NCI-H526 treated with DMSO at 0.1 percent for 48 hours (cell line): Measurements from ENCODE around the gene OTOP1.
"Not testable (repeated sequence)": the region's sequence is repeated elsewhere in the genome, so short reads cannot be mapped to it uniquely, and the experiment has no call there.

Experiments
- DNase-seq: peaks from one replicate; lab custom pipeline; 2025; lab: John Stamatoyannopoulos, UW

The OTOP1 gene

DNA sequence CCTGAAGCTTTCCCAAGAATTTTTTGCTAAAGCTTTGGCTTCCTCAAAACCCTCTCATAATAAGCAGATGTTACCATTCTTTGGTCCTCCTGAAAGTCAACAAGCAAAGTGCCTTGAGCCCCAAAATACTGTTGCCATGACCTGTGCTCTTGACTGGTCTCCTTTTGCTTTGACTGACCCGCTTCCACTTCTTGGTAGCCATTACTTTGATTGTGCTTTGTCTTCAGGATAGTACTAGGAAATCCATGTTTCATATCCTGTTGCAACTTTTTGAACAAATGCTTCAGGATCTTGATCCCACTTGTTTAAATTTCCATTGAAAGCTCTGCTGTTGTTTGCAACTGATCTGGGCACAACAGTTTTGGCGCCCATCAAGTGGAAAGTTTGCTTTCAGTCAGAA, 6.9 kb upstream of the OTOP1 start:
- no peak for DNase-seq

DNA sequence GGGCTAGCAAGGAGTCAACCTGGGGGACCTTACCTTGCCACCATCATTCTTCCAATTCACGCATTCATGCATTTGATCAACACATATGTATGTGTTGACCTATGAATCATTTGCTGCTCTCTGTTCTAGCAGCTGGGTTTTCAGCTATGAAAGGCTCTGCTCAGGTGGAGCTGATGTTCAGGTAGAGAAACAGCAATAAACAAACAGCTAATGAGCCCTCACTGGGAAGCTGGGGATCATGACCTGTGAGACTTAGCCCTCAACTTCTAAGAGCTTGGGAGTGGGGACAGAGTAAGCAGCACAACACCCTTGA, 1.6 kb upstream of the OTOP1 start:
- DNase-seq = no peak

DNA sequence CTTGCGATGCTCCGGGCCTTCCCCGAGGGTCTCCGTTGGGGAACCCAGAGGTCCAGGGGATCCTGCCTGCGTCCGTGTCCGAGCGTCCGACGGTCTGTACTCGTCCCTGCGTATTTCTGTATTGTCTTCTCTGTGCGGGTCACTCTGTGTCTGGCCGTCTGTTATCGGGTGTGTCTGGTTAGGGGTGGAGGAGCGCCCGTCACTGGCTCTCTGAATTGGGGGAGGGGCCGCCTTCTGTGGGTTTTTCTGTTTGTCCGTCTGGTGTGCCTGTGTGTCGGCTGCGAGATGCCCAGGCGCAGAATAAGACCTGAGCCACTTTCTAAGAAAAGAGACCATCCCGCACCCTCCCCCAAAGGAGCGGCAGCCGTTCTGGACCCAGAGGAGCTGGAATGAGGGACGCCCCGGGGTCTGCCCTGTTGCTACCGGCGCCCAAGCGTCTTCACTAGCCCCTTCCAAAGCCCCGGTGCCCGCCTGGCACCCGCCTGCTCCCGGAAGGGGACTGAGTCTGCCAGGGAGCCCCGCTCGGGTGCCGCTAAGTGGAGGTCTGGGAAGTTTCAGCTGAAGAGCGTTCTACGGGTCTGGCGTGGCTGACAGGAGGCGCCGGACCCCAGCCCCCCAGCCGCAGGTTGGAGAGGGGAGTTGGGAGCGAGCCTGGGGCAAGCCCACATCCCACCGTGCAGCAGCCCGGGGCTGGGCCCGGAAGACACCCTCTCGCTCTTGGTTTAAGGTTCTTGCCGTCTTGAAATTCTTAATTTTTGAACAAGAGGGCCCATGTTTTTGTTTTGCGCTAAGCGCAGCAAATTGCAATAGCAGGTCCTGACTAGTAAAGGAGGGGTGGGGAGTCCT, 1.0 kb upstream of the OTOP1 start:
- no peak for DNase-seq

- no peak for DNase-seq
These were observed 669 bp downstream of the OTOP1 start for GRCh38 chr4:4225915-4226605.

DNA sequence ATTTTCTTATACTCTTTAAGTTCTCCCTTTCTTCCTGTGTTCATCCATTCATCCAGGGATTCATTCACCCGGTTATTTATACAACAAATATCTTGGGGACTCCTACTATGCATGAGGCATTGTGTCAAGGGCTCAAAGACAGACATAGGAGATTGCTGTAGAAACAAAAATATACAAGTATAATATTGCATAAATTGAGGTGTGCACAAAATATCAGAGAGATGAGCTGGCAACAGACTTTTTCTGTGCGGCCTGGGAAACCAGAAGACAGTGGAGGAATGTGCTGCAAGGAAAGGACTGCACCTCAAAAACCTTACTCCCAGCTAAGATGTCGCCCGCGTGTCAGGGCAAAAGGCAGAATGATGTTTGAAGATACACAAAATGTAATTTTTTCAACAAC, 9.6 kb downstream of the OTOP1 start:
- no peak for DNase-seq

- no peak for DNase-seq
These were observed 10.1 kb downstream of the OTOP1 start for GRCh38 chr4:4216648-4217047.

GRCh38 chr4:4213674-4214073, 13.1 kb downstream of the OTOP1 start:
- DNase-seq = not testable (repeated sequence)

GRCh38 chr4:4206204-4206603, 20.5 kb downstream of the OTOP1 start:
- DNase-seq = no peak

GRCh38 chr4:4204401-4204745, 22.4 kb downstream of the OTOP1 start:
- DNase-seq = no peak

- no peak for DNase-seq
These were observed 22.9 kb downstream of the OTOP1 start for GRCh38 chr4:4203688-4204400.

GRCh38 chr4:4202510-4202909, 24.2 kb downstream of the OTOP1 start:
- no peak for DNase-seq

DNA sequence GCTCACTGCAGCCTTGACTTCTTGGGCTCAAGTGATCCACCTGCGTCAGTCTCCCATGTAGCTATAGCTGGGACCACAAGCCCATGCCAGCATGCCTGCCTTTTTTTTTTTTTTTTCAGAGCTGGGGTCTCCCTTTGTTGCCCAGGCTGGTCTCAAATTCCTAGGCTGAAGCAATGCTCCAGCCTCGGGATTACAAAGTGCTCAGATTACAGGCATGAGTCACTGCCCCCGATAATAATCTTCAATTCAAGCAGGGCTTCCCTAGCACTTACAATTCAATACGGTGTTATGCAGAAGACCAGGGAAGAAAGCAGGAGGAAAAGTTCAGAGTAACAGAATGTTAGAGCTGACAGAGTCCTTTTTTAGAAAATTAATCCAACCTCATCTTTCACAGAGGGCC, 26.1 kb downstream of the OTOP1 start:
- no peak for DNase-seq

- DNase-seq = no peak
These were observed 31.4 kb downstream of the OTOP1 start for GRCh38 chr4:4195354-4195753.

DNA sequence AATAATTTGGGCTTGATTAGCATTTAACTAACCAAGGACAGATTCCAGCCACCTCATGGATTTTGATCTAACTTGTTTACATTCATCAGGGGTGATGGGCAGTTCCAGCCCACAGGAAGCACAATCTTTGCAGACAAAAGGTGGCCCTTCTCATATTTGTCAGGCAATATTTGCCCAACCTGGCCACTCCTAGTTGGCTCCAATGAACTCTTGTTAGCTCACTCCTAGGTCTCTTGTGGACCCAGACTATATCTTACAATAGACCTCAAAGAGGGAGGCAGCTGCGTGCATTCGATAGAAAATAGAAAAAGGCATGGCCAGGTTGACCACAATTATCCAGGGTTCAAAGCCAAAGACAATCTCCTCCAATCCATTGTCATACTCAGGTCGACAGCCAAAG, 38.2 kb downstream of the OTOP1 start:
- not testable (repeated sequence) for DNase-seq

GRCh38 chr4:4185528-4185927, 41.2 kb downstream of the OTOP1 start:
- DNase-seq = no peak

GRCh38 chr4:4182835-4183568, 43.7 kb downstream of the OTOP1 start:
- no peak for DNase-seq

DNA sequence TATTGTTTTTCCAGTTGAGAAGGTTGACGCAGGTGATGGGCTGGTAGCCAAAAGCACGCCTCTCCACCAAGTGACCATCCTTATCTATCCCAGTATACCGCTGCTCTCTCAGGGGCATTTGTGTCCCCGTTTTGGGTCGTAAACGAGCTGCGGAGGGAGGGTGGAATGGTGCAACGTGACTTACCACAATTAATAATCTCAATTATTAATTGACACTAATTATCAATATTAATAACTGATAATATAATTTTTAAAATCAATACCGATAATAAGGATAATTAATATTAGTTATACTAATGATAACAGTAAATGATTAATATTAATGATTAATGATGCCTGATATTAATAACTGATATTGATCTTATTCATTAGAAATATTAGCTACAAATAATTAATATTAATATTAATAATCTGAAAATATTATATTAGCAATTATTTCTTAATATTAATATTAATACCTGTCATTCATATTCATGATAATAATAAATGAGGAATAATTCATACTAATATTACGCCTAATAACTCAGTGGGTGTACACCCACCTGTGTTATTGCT, 56.1 kb downstream of the OTOP1 start:
- no peak for DNase-seq

DNA sequence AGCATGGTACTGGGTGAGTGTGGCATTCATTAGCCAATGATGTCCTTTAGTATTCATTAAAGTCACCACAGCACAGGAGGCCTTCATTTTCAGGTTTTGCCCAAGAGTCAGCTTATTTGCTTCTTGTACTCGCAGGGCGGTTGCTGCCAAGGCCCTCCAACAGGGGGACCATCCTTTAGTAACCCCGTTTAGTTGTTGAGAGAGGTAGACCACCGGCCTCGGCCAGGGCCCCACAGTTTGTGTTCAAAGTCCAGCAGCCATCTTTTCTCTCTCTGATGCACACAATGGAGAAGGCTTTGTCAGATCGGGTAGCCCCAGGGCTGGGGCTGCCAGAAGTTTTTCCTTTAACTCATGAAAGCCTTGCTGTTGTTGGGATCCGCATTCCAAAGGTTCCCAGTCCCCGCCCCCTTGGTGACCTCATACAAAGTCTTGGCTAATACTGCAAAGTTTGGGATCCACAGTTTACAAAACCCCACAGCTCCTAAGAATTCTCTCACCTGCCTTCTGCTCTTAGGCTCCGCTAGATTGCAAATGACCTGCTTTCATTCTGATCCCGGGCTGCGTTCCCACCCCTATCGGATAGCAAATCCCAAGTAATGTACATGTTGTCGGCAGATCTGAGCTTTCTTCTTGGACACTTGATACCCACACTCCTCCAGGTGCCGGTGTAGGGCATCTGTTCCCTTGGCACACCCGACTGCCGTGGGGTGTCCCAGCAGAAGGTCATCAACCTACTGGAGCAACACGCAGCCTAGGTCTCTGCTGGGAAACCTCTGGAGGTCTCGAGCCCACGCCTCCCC, 58.5 kb downstream of the OTOP1 start:
- DNase-seq = not testable (repeated sequence)

- DNase-seq = peak; percentile 72
These were observed 59.7 kb downstream of the OTOP1 start for GRCh38 chr4:4166986-4167385.

GRCh38 chr4:4165701-4166392, 60.9 kb downstream of the OTOP1 start:
- DNase-seq = not testable (repeated sequence)
